Measurements from ENCODE around the gene TMC4. TPM values are rescaled to one million over a fixed set of nuclear protein-coding genes. Genes with fewer than 3 reads are reported as not detected.

Gene TMC4
- total RNA-seq, 4 donors from 2014 or later: 38.0 to 281 (median 232) TPM

GRCh38 chr19:54156490-54156889, 16.5 kb downstream of the TMC4 start:
- Histone ChIP-seq H3K36me3 (peaks cover 0 to 67% (median 0%) of the 10 kb centered on the region in 3 donors), H3K4me3 (no peak overlapping the region), H3K27me3 (no peaks in the 10 kb centered on the region), H3K9me3 (no peaks in the 10 kb centered on the region), H3K27ac (no peak overlapping the region), H3K4me1 (peaks cover 0 to 26% (median 12%) of the 10 kb centered on the region in 4 donors)
- no peak for DNase-seq
- no peak for TF ChIP-seq POLR2A (IDR thresholded peaks at IDR 0.05)
- no peak for TF ChIP-seq CTCF (IDR thresholded peaks at IDR 0.05)

- H3K4me3 ChIP-seq: no peak overlapping the region
- no peak for TF ChIP-seq CTCF (IDR thresholded peaks at IDR 0.05)
- no peak for TF ChIP-seq POLR2A (IDR thresholded peaks at IDR 0.05)
- H3K36me3 ChIP-seq: peaks cover 0 to 75% (median 0%) of the 10 kb centered on the region in 3 donors
- no peak overlapping the region for H3K27ac ChIP-seq
- no peaks in the 10 kb centered on the region for H3K27me3 ChIP-seq
- peaks cover 0 to 18% (median 11%) of the 10 kb centered on the region in 4 donors for H3K4me1 ChIP-seq
- no peaks in the 10 kb centered on the region for H3K9me3 ChIP-seq
- DNase-seq: no peak
Measured at GRCh38 chr19:54155694-54156093, 17.3 kb downstream of the TMC4 start.

GRCh38 chr19:54154603-54155345, 18.2 kb downstream of the TMC4 start:
- no peaks in the 10 kb centered on the region for H3K9me3 ChIP-seq
- H3K4me1 ChIP-seq: peaks cover 0 to 12% (median 8%) of the 10 kb centered on the region in 4 donors
- H3K27ac ChIP-seq: no peak overlapping the region
- no peak for DNase-seq
- no peaks in the 10 kb centered on the region for H3K27me3 ChIP-seq
- H3K36me3 ChIP-seq: peaks cover 0 to 84% (median 0%) of the 10 kb centered on the region in 3 donors
- TF ChIP-seq POLR2A (IDR thresholded peaks at IDR 0.05) (no peak), CTCF (IDR thresholded peaks at IDR 0.05) (no peak)
- H3K4me3 ChIP-seq: no peak overlapping the region

GRCh38 chr19:54153731-54154326, 19.1 kb downstream of the TMC4 start:
- H3K27me3 ChIP-seq: no peaks in the 10 kb centered on the region
- H3K36me3 ChIP-seq: peaks cover 0 to 93% (median 0%) of the 10 kb centered on the region in 3 donors
- peaks cover 0 to 9% (median 6%) of the 10 kb centered on the region in 4 donors for H3K4me1 ChIP-seq
- no peak overlapping the region for H3K4me3 ChIP-seq
- TF ChIP-seq POLR2A (IDR thresholded peaks at IDR 0.05): no peak
- no peaks in the 10 kb centered on the region for H3K9me3 ChIP-seq
- DNase-seq: no peak
- H3K27ac ChIP-seq: no peak overlapping the region

GRCh38 chr19:54152878-54153524, 20.0 kb downstream of the TMC4 start:
- Histone ChIP-seq H3K4me3 (no peak overlapping the region), H3K4me1 (peaks cover 0 to 1% (median 0%) of the 10 kb centered on the region in 4 donors), H3K27me3 (no peaks in the 10 kb centered on the region), H3K27ac (no peak overlapping the region), H3K9me3 (no peaks in the 10 kb centered on the region), H3K36me3 (peaks cover 0 to 100% (median 0%) of the 10 kb centered on the region in 3 donors)
- TF ChIP-seq CTCF (IDR thresholded peaks at IDR 0.05) (no peak), POLR2A (IDR thresholded peaks at IDR 0.05) (no peak)
- no peak for DNase-seq

GRCh38 chr19:54152267-54152666, 20.7 kb downstream of the TMC4 start:
- no peak for DNase-seq
- H3K4me1 ChIP-seq: no peaks in the 10 kb centered on the region
- TF ChIP-seq POLR2A (IDR thresholded peaks at IDR 0.05) (no peak), CTCF (IDR thresholded peaks at IDR 0.05) (no peak)
- H3K4me3 ChIP-seq: no peak overlapping the region
- H3K9me3 ChIP-seq: no peaks in the 10 kb centered on the region
- no peak overlapping the region for H3K27ac ChIP-seq
- peaks cover 0 to 100% (median 0%) of the 10 kb centered on the region in 3 donors for H3K36me3 ChIP-seq
- no peaks in the 10 kb centered on the region for H3K27me3 ChIP-seq

All from Peyer's patch (tissue), 4 donors.